AG04449 (cell line): Measurements from ENCODE around the gene DCLRE1B.

Experiments
- CTCF ChIA-PET: fragments of 350-600 bp; formaldehyde crosslinking; extraction: SDS; loops from one replicate; lab custom pipeline; 2021; ENCODE audit warnings: antibody characterized with exemption; lab: Yijun Ruan, JAX
- POLR2A ChIA-PET: fragments of 400-600, 350-600 bp; formaldehyde crosslinking; extraction: SDS; loops from one replicate; lab custom pipeline; 2020; ENCODE audit warnings: antibody characterized with exemption, inconsistent platforms; lab: Yijun Ruan, JAX
- DNase-seq: peaks from one replicate; pipeline ENCODE4 v3.0.0-alpha.2; 2010; ENCODE audit warnings: low read depth, low spot score
- H3K4me3 ChIP-seq: 2 replicates; pipeline ENCODE4 v1.5.1; 2011; ENCODE audit warnings: low read depth, mild to moderate bottlenecking, control low read depth, low read length
- TF ChIP-seq, protein P1 (sequence below): IDR thresholded peaks from one replicate; pipeline ENCODE4 v1.5.1; 2011; ENCODE audit warnings: mild to moderate bottlenecking, moderate library complexity, low read length, control low read depth, inconsistent platforms; ENCODE audit not compliant: insufficient read depth; ENCODE audit errors: missing control alignments

Gene DCLRE1B

DNA sequence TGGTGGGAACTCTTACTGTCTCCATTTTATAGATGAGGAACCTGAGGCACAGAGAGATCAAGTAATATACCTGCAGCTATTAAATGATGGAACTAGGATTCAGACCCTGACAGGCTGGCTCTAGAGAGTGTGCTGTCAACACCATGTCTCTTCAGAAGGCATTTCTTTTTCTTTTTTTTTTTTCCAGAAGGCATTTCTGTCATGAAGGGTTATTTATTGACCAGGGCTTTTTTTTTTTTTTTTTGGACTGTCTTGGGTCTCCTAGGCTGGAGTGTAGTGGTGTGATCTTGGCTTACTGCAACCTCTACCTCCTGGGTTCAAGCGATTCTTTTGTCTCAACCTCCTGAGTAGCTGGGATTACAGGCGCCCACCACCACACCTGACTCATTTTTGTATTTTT is 46.6 kb downstream of the DCLRE1B start:
- CTCF ChIA-PET, result interaction anchor here (0.7 to 4.7 kb wide), 6 partner anchors 10 to 116 kb away, joined by 3 to 21 read pairs (median 4); partner anchors contain the start of gene OLFML3
- no peak for DNase-seq
- POLR2A ChIA-PET, result interaction anchor here (0.7 to 1.4 kb wide), 2 partner anchors 9 to 22 kb away, joined by 3 to 7 read pairs; partner anchors contain the start of gene HIPK1
- H3K4me3 ChIP-seq, result no peak overlapping the region
- TF ChIP-seq, protein P1, sequence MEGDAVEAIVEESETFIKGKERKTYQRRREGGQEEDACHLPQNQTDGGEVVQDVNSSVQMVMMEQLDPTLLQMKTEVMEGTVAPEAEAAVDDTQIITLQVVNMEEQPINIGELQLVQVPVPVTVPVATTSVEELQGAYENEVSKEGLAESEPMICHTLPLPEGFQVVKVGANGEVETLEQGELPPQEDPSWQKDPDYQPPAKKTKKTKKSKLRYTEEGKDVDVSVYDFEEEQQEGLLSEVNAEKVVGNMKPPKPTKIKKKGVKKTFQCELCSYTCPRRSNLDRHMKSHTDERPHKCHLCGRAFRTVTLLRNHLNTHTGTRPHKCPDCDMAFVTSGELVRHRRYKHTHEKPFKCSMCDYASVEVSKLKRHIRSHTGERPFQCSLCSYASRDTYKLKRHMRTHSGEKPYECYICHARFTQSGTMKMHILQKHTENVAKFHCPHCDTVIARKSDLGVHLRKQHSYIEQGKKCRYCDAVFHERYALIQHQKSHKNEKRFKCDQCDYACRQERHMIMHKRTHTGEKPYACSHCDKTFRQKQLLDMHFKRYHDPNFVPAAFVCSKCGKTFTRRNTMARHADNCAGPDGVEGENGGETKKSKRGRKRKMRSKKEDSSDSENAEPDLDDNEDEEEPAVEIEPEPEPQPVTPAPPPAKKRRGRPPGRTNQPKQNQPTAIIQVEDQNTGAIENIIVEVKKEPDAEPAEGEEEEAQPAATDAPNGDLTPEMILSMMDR, result no peak

GRCh38 chr1:113957984-113958383 is 52.9 kb downstream of the DCLRE1B start:
- TF ChIP-seq, protein P1, result no peak
- POLR2A ChIA-PET, result no interaction called here
- CTCF ChIA-PET, result interaction anchor here (1.1 to 2.6 kb wide), 2 partner anchors 11 to 123 kb away, joined by 3 to 13 read pairs; no protein-coding TSS in a partner anchor
- DNase-seq, result no peak
- H3K4me3 ChIP-seq, result no peak overlapping the region

DNA sequence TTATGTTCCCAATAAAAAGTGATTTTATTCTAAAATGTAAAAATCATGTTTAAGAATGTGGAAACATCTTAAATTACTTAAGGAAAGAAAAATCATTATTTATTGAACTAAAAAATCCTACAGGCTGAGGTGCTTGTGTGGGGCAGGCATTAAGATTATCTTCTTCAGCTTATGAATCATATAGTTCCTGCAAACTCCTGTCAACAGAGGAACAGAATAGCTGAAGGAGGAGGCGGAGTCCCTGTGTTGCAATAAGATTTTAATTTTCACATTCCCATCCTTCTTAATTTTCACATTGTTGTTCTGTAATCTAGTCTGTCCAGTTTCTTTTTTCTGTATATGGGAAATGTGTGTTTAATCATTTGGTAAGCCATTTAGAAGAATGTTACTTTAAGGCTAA is 53.6 kb downstream of the DCLRE1B start:
- ChIA-PET CTCF (interaction anchor here (1.1 to 2.6 kb wide), 2 partner anchors 11 to 123 kb away, joined by 3 to 13 read pairs; no protein-coding TSS in a partner anchor), POLR2A (no interaction called here)
- DNase-seq, result no peak
- TF ChIP-seq, protein P1, result no peak
- no peak overlapping the region for H3K4me3 ChIP-seq

DNA sequence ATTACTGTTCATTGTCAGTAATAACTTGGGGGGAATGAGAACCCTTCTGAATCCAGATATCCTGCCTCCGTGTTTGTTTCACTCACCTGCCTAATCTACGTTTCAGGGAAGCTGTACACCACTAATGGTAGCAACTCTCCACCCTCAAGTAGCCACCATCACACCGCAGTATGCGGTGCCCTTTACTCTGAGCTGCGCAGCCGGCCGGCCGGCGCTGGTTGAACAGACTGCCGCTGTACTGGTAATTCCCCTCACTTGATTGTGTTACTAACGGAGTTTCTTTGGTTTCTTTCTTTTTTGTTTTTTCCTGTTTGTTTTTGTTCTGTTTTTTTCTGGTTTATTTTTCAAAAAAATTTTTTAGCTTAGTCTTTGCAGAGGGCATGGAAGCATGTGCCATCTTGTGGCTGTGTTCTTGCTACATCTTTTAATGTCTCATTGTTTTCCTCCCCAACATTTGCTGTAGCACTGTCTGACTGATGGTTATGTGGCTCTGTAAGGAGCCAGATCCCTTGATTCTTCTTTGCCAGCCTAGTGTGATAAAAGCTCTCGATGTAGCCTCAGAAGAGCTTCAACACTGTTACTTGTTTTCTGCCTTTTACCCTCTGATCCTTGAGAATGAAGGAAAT is 58.3 kb downstream of the DCLRE1B start:
- POLR2A ChIA-PET, result no interaction called here
- DNase-seq, result no peak
- no peak overlapping the region for H3K4me3 ChIP-seq
- TF ChIP-seq, protein P1, result no peak
- CTCF ChIA-PET, result interaction anchor here (0.8 to 3.1 kb wide), 15 partner anchors 9 to 1247 kb away, joined by 3 to 28 read pairs (median 4); partner anchors contain the start of gene OLFML3
